ENCODE measurements around the gene MGA. TPM values are rescaled to one million over a fixed set of nuclear protein-coding genes. Genes with fewer than 3 reads are reported as not detected.

MGA gene
- 21.4 and 27.8 TPM in 2 replicates for total RNA-seq (2014; rRNA removed; shearing (Covaris generic))

- H3K27me3 ChIP-seq (ENCODE audit: control insufficient read depth, insufficient read depth, low read length) = peaks cover 5% of the 10 kb centered on the region
- DNase-seq = peak; percentile 93
- peak within 1 kb of the TSS; percentile 87 for H3K4me3 ChIP-seq (ENCODE audit: insufficient read depth, low read depth, low read length)
- no peaks in the 10 kb centered on the region for H3K36me3 ChIP-seq (replicated peaks; ENCODE audit: control insufficient read depth, insufficient read depth, low read length)
These were observed at the start of gene MGA for GRCh38 chr15:41660235-41661077. Gene MGA, plus strand, starts transcription at chr15:41660405.

GRCh38 chr15:41620536-41621199, 39.5 kb upstream of the MGA start:
- DNase-seq = peak; percentile 71
- peaks cover 4% of the 10 kb centered on the region; the same call in 1 of the 2 replicates for H3K27me3 ChIP-seq (ENCODE audit: control insufficient read depth, insufficient read depth, low read length)
- H3K4me3 ChIP-seq (ENCODE audit: insufficient read depth, low read depth, low read length) = peak overlapping the region; percentile 56
- no peaks in the 10 kb centered on the region for H3K36me3 ChIP-seq (replicated peaks; ENCODE audit: control insufficient read depth, insufficient read depth, low read length)

- H3K36me3 ChIP-seq (replicated peaks; ENCODE audit: control insufficient read depth, insufficient read depth, low read length) = no peaks in the 10 kb centered on the region
- H3K4me3 ChIP-seq (ENCODE audit: insufficient read depth, low read depth, low read length) = peak overlapping the region; percentile 56
- H3K27me3 ChIP-seq (ENCODE audit: control insufficient read depth, insufficient read depth, low read length) = peaks cover 4% of the 10 kb centered on the region; the same call in 1 of the 2 replicates
- peak; percentile 92 for DNase-seq
These were observed 38.7 kb upstream of the MGA start for GRCh38 chr15:41621200-41622193.

- Histone ChIP-seq H3K4me3 (ENCODE audit: insufficient read depth, low read depth, low read length) (no peak overlapping the region), H3K36me3 (replicated peaks; ENCODE audit: control insufficient read depth, insufficient read depth, low read length) (no peaks in the 10 kb centered on the region), H3K27me3 (ENCODE audit: control insufficient read depth, insufficient read depth, low read length) (peaks cover 4% of the 10 kb centered on the region; the same call in 1 of the 2 replicates)
- no peak for DNase-seq
These were observed 37.3 kb upstream of the MGA start for GRCh38 chr15:41622901-41623300.

DNA sequence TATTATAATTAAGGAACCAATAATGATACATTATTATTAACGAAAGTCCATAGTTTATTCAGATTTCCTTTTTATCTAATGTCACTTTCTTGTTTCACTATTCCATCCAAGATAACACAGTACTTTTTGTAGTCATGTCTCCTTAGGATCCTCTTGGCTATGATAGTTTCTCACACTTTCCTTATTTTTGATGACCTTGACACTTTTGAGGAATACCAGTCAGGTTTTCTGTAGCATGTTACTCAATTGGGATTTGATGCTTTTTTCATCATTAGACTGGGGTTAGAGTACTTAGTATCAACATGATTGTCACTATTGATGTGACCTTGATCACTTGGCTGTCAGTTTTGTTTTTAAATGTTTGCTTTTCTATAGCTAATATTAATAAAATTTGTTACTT, 33.0 kb upstream of the MGA start:
- Histone ChIP-seq H3K27me3 (ENCODE audit: control insufficient read depth, insufficient read depth, low read length) (no peaks in the 10 kb centered on the region; the same call in 1 of the 2 replicates), H3K4me3 (ENCODE audit: insufficient read depth, low read depth, low read length) (no peak overlapping the region), H3K36me3 (replicated peaks; ENCODE audit: control insufficient read depth, insufficient read depth, low read length) (no peaks in the 10 kb centered on the region)
- no peak for DNase-seq

- DNase-seq = no peak
- H3K27me3 ChIP-seq (ENCODE audit: control insufficient read depth, insufficient read depth, low read length) = no peaks in the 10 kb centered on the region
- H3K36me3 ChIP-seq (replicated peaks; ENCODE audit: control insufficient read depth, insufficient read depth, low read length) = no peaks in the 10 kb centered on the region
- no peak overlapping the region for H3K4me3 ChIP-seq (ENCODE audit: insufficient read depth, low read depth, low read length)
These were observed 30.7 kb upstream of the MGA start for GRCh38 chr15:41629463-41629862.

- DNase-seq = no peak
- Histone ChIP-seq H3K36me3 (replicated peaks; ENCODE audit: control insufficient read depth, insufficient read depth, low read length) (no peaks in the 10 kb centered on the region), H3K27me3 (ENCODE audit: control insufficient read depth, insufficient read depth, low read length) (no peaks in the 10 kb centered on the region), H3K4me3 (ENCODE audit: insufficient read depth, low read depth, low read length) (no peak overlapping the region)
These were observed 30.3 kb upstream of the MGA start for GRCh38 chr15:41629883-41630282.

DNA sequence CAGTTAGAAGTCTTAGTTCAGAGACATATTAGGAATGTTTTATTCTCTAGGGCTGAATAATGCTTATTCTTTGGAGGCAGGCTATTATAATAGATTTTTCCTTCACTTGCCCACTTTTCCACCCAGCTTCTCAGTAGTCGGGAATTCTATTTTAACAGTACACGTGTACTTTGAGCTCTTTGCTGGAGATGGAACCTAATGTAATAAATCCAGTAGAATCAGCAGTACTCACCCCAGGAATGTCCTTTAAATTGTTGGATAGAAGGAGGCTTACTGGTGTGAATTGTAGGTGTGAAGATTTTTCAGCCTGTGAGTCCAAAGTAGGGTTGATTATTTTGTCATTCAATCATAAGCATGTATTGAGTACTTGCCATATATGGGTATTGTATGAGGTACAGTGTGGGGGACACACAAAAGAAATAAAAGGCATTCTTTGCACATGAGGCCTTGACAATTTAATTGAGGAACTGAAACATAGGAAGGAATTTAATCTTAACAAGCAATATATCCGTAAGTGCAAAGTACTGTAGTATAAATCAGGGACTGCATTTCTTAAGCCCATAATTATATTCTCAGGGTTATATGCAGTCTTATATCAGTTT, 29.5 kb upstream of the MGA start:
- no peaks in the 10 kb centered on the region for H3K36me3 ChIP-seq (replicated peaks; ENCODE audit: control insufficient read depth, insufficient read depth, low read length)
- no peaks in the 10 kb centered on the region for H3K27me3 ChIP-seq (ENCODE audit: control insufficient read depth, insufficient read depth, low read length)
- H3K4me3 ChIP-seq (ENCODE audit: insufficient read depth, low read depth, low read length) = no peak overlapping the region
- DNase-seq = no peak

DNA sequence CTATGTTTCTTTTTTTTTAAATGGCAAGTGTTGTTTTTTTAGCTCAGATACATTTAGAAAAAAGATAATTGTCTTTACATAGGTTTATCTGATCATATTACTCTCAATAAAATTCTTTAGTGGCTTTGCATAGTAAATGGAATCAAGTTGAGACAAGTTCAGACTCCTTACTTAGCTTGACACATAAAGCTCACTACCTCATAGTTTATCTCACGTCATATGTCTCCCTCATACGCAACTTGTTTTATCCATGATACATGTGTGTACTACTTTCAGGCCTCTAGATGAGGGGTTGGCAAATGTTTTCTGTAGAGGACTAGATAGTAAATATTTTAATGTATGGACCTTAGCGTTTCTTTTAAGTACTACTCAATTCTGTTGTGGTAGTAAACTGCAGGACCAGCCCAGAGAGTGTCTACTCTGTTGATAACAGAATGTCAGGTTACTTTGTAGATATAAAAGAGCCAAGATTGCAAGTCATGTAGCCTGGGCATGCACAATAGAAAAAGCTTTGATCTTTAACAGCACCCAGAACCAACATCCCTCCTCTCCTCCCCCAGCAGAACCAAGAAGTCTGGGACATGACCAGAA, 28.2 kb upstream of the MGA start:
- DNase-seq = no peak
- Histone ChIP-seq H3K36me3 (replicated peaks; ENCODE audit: control insufficient read depth, insufficient read depth, low read length) (no peaks in the 10 kb centered on the region), H3K27me3 (ENCODE audit: control insufficient read depth, insufficient read depth, low read length) (no peaks in the 10 kb centered on the region), H3K4me3 (ENCODE audit: insufficient read depth, low read depth, low read length) (no peak overlapping the region)

DNA sequence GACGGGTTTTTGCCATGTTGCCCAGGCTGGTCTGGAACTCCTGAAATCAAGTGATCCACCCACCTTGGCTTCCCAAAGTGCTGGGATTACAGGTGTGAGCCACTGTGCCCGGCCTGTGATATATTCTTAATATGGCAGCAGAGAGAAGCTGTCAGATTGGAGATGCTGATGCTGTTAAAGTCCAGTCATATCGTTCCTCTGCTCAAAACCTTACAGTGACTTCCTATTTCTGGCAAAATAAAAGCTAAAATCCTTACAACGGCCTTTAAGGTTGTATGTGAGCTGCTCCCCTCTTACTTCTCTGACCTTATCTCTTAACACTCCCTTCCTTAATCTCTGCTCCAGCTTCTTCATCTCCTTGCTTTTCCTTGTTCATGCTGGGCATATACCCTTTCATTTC, 26.6 kb upstream of the MGA start:
- no peaks in the 10 kb centered on the region for H3K36me3 ChIP-seq (replicated peaks; ENCODE audit: control insufficient read depth, insufficient read depth, low read length)
- H3K4me3 ChIP-seq (ENCODE audit: insufficient read depth, low read depth, low read length) = no peak overlapping the region
- H3K27me3 ChIP-seq (ENCODE audit: control insufficient read depth, insufficient read depth, low read length) = no peaks in the 10 kb centered on the region
- no peak for DNase-seq

DNA sequence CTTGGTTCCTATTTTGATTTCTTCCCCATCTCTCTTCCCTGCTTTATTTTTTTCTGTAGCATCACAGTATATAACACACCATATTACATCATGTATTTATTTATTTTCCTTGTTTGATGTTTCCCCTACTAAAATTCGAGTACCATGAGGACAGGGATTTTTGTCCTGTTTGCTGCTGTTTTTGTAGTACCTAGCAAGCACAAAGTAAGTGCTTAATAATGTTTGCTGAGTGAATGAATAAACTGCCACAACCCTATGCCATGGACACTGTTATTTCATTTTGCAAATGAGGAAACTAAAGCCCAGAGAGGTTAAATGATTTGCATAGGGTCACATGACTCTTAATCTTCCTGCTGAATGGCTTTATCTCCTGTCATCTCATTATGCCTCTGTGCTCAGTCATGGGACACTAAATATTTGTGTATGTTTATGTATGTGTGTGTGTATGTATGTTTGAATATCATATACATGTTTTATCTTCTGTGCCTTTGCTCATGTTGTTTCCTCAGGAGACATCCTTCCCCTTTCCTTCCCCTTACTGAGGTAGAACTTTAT, 26.1 kb upstream of the MGA start:
- H3K4me3 ChIP-seq (ENCODE audit: insufficient read depth, low read depth, low read length) = no peak overlapping the region
- no peak for DNase-seq
- no peaks in the 10 kb centered on the region for H3K36me3 ChIP-seq (replicated peaks; ENCODE audit: control insufficient read depth, insufficient read depth, low read length)
- H3K27me3 ChIP-seq (ENCODE audit: control insufficient read depth, insufficient read depth, low read length) = no peaks in the 10 kb centered on the region

GRCh38 chr15:41637086-41637485, 23.1 kb upstream of the MGA start:
- Histone ChIP-seq H3K4me3 (ENCODE audit: insufficient read depth, low read depth, low read length) (no peak overlapping the region), H3K36me3 (replicated peaks; ENCODE audit: control insufficient read depth, insufficient read depth, low read length) (no peaks in the 10 kb centered on the region), H3K27me3 (ENCODE audit: control insufficient read depth, insufficient read depth, low read length) (no peaks in the 10 kb centered on the region)
- no peak for DNase-seq

DNA sequence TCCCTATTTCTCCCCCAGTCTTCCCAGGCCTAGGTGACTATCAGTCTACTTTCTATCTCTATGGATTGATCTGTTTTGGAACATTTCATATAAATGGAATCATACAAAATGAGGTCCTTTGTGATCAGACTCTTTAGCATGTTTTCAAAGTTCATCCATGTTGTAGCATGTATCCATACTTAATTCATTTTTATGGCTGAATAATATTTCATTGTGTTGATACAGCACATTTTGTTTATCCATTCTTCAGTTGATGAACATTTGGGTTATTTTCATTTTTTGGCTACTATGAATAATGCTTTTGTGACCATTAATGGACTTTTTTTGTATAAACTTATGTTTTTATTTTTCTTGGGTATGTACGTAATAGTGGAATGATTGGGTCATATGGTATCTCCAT, 19.2 kb upstream of the MGA start:
- no peak overlapping the region for H3K4me3 ChIP-seq (ENCODE audit: insufficient read depth, low read depth, low read length)
- no peak for DNase-seq
- no peaks in the 10 kb centered on the region for H3K36me3 ChIP-seq (replicated peaks; ENCODE audit: control insufficient read depth, insufficient read depth, low read length)
- no peaks in the 10 kb centered on the region for H3K27me3 ChIP-seq (ENCODE audit: control insufficient read depth, insufficient read depth, low read length)
